Loucy (cell line): ENCODE results near the gene PNLIPRP1.

Experiments used
- H2AFZ ChIP-seq: fragments of 200-600 bp; sonication (generic); 2 replicates; pipeline ENCODE4 v1.6.0; 2016; ENCODE audit warnings: antibody characterized with exemption, mild to moderate bottlenecking, low read length, moderate library complexity
- H3F3A ChIP-seq: fragments of 200-600 bp; 2 replicates; pipeline ENCODE4 v1.6.0; 2016; ENCODE audit warnings: antibody characterized with exemption, low read depth, mild to moderate bottlenecking
- H3K27me3 ChIP-seq: fragments of 200-600 bp; sonication (generic); 2 replicates; pipeline ENCODE4 v1.6.1; 2014; ENCODE audit warnings: low read length, mild to moderate bottlenecking; ENCODE audit not compliant: insufficient read depth, poor library complexity, severe bottlenecking
- H3K36me3 ChIP-seq: fragments of 200-600 bp; sonication (generic); 2 replicates; pipeline ENCODE4 v1.6.1; 2016; ENCODE audit warnings: low read length; ENCODE audit not compliant: insufficient read depth
- H3K4me1 ChIP-seq: fragments of 200-600 bp; sonication (generic); 2 replicates; pipeline ENCODE4 v1.5.1; 2014; ENCODE audit warnings: low read length, mild to moderate bottlenecking; ENCODE audit not compliant: insufficient read depth, poor library complexity, severe bottlenecking
- H3K4me2 ChIP-seq: fragments of 200-600 bp; sonication (generic); 2 replicates; pipeline ENCODE4 v1.6.0; 2014; ENCODE audit warnings: antibody characterized with exemption, low read length, low read depth, mild to moderate bottlenecking; ENCODE audit not compliant: poor library complexity, severe bottlenecking
- H3K4me3 ChIP-seq: fragments of 200-600 bp; sonication (generic); 2 replicates; pipeline ENCODE4 v1.5.1; 2014; ENCODE audit warnings: low read length, mild to moderate bottlenecking, mixed read lengths; ENCODE audit not compliant: poor library complexity, severe bottlenecking
- H3K79me2 ChIP-seq: fragments of 200-600 bp; sonication (generic); 2 replicates; pipeline ENCODE4 v1.6.1; 2014; ENCODE audit warnings: low read length; ENCODE audit not compliant: insufficient read depth
- H3K9ac ChIP-seq: fragments of 200-600 bp; sonication (generic); 2 replicates; pipeline ENCODE4 v1.6.0; 2014; ENCODE audit warnings: mild to moderate bottlenecking, low read depth, low read length, moderate library complexity; ENCODE audit not compliant: poor library complexity, severe bottlenecking
- H3K9me2 ChIP-seq: fragments of 200-600 bp; sonication (generic); replicated peaks from 2 replicates; pipeline ENCODE4 v1.6.1; 2016; ENCODE audit warnings: low read depth, low read length, mixed read lengths
- H3K9me3 ChIP-seq: fragments of 200-600 bp; sonication (generic); 2 replicates; pipeline ENCODE4 v1.6.1; 2014; ENCODE audit warnings: mild to moderate bottlenecking, antibody characterized with exemption, low read length, low read depth; ENCODE audit not compliant: insufficient read depth
- H4K20me1 ChIP-seq: fragments of 200-600 bp; sonication (generic); 2 replicates; pipeline ENCODE4 v1.6.0; 2014; ENCODE audit warnings: antibody characterized with exemption, low read length, mild to moderate bottlenecking; ENCODE audit not compliant: insufficient read depth, poor library complexity, severe bottlenecking
- EZH2phosphoT487 ChIP-seq: fragments of 200-600 bp; IDR thresholded peaks from 2 replicates; pipeline ENCODE4 v1.6.1; 2018; ENCODE audit warnings: antibody characterized with exemption, mild to moderate bottlenecking, moderate library complexity, borderline replicate concordance
- TF ChIP-seq, protein P1 (sequence below): fragments of 200-600 bp; sonication (generic); conservative IDR thresholded peaks from 2 replicates; pipeline ENCODE4 v1.5.1; 2014; ENCODE audit warnings: mild to moderate bottlenecking, antibody characterized with exemption, low read length

Gene PNLIPRP1

DNA sequence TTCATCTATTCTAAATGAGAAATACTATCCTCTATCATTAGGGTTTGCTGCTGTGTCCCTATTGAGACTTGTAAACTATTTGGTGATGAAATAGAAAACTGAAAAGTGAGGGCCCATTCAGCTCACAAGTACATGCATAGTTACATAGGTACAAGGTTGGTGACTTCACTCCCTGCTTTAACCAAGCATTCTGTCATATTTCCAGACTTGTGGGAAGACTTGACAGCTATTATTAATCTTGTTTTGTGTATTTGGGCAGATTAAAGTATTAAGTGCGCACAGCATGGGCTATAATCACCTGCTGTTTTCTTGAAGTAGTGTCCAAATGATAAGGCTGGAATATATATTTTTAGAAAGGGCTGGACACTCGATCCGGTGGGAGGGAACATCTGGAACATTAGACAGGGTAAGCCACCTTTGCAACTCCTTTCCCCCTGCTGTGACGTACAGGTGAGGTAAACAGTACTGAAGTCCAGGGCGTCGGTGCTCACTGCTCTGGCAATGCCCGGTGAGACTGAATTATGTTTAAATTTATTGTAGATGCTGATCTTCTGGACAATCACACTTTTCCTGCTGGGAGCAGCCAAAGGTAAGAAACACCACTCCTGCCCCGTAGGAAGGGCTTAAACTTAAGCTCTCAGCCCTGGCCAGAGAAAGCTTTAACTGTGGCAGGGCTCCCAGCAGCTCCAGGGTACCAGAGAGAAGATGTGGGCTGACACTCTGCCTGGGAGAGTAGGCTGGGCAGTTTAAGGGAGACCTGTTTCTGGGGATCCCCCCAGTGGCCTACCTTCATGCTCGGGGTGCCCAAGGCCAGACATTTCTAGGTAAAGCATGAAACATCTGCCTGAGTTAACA, at the start of gene PNLIPRP1:
Gene PNLIPRP1 (plus strand): TSS at position 370 of the 855 bp plus-strand sequence. CDS start 171 bp downstream, at position 541.
- no peaks in the 10 kb centered on the region for H3K9me3 ChIP-seq
- H2AFZ ChIP-seq, result no peak within 1 kb of the TSS
- TF ChIP-seq, protein P1, sequence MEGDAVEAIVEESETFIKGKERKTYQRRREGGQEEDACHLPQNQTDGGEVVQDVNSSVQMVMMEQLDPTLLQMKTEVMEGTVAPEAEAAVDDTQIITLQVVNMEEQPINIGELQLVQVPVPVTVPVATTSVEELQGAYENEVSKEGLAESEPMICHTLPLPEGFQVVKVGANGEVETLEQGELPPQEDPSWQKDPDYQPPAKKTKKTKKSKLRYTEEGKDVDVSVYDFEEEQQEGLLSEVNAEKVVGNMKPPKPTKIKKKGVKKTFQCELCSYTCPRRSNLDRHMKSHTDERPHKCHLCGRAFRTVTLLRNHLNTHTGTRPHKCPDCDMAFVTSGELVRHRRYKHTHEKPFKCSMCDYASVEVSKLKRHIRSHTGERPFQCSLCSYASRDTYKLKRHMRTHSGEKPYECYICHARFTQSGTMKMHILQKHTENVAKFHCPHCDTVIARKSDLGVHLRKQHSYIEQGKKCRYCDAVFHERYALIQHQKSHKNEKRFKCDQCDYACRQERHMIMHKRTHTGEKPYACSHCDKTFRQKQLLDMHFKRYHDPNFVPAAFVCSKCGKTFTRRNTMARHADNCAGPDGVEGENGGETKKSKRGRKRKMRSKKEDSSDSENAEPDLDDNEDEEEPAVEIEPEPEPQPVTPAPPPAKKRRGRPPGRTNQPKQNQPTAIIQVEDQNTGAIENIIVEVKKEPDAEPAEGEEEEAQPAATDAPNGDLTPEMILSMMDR, result no peak
- no peak for TF ChIP-seq EZH2phosphoT487
- H3K4me3 ChIP-seq, result no peak within 1 kb of the TSS
- H3K4me2 ChIP-seq, result no peak within 1 kb of the TSS
- no peaks in the 10 kb centered on the region for H4K20me1 ChIP-seq
- no peak within 1 kb of the TSS for H3K9ac ChIP-seq
- H3K9me2 ChIP-seq, result no peaks in the 10 kb centered on the region
- H3K27me3 ChIP-seq, result no peaks in the 10 kb centered on the region
- no peaks in the 10 kb centered on the region for H3K36me3 ChIP-seq
- H3K79me2 ChIP-seq, result no peaks in the 10 kb centered on the region
- no peaks in the 10 kb centered on the region for H3F3A ChIP-seq
- H3K4me1 ChIP-seq, result no peaks in the 10 kb centered on the region

DNA sequence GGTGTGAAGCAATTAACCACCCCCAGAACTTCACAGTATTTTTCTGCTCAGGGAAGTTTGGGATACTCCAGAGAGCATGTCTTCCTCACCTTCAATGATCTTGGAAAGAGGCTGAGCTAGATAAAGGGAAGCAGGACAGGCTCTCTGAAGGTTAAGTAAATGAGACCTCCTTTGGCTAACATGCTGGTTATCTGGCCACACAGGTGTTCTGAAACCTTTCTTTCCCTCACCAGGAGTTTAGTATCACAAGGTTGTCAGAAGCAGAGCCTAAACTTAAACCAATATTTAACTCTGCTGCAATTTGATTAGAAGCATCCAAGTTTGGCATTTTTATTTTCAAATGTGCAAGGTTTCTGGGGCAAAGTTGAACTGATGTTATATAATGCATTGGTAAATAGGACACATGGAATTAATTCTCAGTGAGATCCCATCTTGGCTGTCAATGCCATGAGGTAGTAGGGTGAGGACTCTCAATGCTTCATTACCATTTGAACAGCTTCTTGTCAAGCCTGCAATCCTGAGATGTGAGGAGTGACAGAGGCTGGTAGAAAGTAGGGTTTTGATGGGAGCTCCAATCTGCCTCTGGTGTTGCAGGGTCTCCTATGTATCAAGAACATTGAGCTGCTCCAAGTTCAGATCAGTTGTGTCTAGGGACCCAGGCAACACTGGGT, 48.6 kb upstream of the PNLIPRP1 start:
- 0 out of 2 replicates have a peak, but pooled peaks cover 3% of the 10 kb centered on the region for H3K9me2 ChIP-seq
- H3K36me3 ChIP-seq, result no peaks in the 10 kb centered on the region
- H3K4me2 ChIP-seq, result no peak overlapping the region
- H3K4me1 ChIP-seq, result no peaks in the 10 kb centered on the region
- no peak overlapping the region for H3K4me3 ChIP-seq
- no peaks in the 10 kb centered on the region for H3K79me2 ChIP-seq
- no peak overlapping the region for H3K9ac ChIP-seq
- no peaks in the 10 kb centered on the region for H4K20me1 ChIP-seq
- TF ChIP-seq, protein P1, result no peak
- TF ChIP-seq EZH2phosphoT487, result no peak
- H2AFZ ChIP-seq, result no peak overlapping the region
- no peaks in the 10 kb centered on the region for H3K27me3 ChIP-seq
- H3K9me3 ChIP-seq, result no peaks in the 10 kb centered on the region
- H3F3A ChIP-seq, result no peaks in the 10 kb centered on the region

DNA sequence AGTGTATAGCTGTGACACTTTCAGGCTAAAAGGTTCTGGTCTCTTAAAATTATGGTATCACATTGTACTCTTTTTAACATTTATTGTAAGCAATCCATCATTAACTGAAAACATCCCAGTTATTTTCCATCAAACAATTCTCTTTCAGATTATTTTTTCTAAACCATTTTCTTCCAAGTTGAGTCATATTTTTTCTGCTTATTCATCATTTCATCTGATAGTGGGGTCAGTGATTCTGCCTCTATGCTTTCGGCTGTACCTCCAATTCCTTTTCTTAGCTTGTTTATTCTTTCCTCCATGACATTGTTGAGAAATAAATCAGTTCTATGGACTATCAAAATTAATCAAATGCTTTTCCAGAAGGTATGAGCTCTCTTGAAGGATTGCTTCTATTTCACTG, 45.6 kb upstream of the PNLIPRP1 start:
- Histone ChIP-seq H3K36me3 (no peaks in the 10 kb centered on the region), H3K27me3 (no peaks in the 10 kb centered on the region)

More for the DNA sequence above, 45.6 kb upstream of the PNLIPRP1 start:
- Histone ChIP-seq H4K20me1 (no peaks in the 10 kb centered on the region), H2AFZ (no peak overlapping the region), H3K4me2 (no peak overlapping the region), H3F3A (no peaks in the 10 kb centered on the region), H3K9me2 (no peaks in the 10 kb centered on the region), H3K79me2 (no peaks in the 10 kb centered on the region), H3K9ac (no peak overlapping the region), H3K9me3 (no peaks in the 10 kb centered on the region), H3K4me1 (no peaks in the 10 kb centered on the region), H3K4me3 (no peak overlapping the region)
- TF ChIP-seq, protein P1, result no peak
- TF ChIP-seq EZH2phosphoT487, result no peak
